HepG2 (cell line): ENCODE measurements around the gene IZUMO4. TPM values are rescaled to one million over a fixed set of nuclear protein-coding genes. Genes with fewer than 3 reads are reported as not detected.

Experiments used
- ATAC-seq: fragments of 200-7000 bp; cut with Tn5 transposase; 3 replicates; pipeline ENCODE4 v1.9.1; 2020; ENCODE audit warnings: mild to moderate bottlenecking, moderate library complexity
- BruUV-seq: library from RNA; stranded (reverse); fragments of 400-500 nt; replicated peaks from 2 replicates; lab custom pipeline; 2021; lab: Mats Ljungman, UMichigan
- CTCF ChIA-PET: fragments of 300-600 bp; formaldehyde crosslinking; extraction: SDS; loops from one replicate; lab custom pipeline; 2021; ENCODE audit warnings: low total read pairs, inconsistent platforms, low intra/inter-chr PET ratio; lab: Yijun Ruan, JAX
- POLR2A ChIA-PET: fragments of 350-600 bp; sonication (Branson Sonifier 250); formaldehyde crosslinking; loops from one replicate; lab custom pipeline; 2020; ENCODE audit warnings: antibody characterized with exemption, inconsistent platforms; lab: Yijun Ruan, JAX
- DNase-seq: peaks from one replicate; pipeline ENCODE4 v3.0.0-alpha.2; 2015; ENCODE audit warnings: low spot score
- FAIRE-seq: peaks from 3 replicates; lab custom pipeline; 2011; peaks lifted over from hg19 to GRCh38; lab: Jason Lieb, UNC
- H2AFZ ChIP-seq: one replicate; pipeline ENCODE4 v1.6.1; 2011; ENCODE audit warnings: low read length, inconsistent platforms
- H3K27ac ChIP-seq: fragments of 300-600 bp; 3 replicates; pipeline ENCODE4 v1.8.0; 2011; ENCODE audit warnings: mixed run types, mild to moderate bottlenecking, mixed read lengths, low read length, inconsistent platforms; ENCODE audit not compliant: insufficient read depth; ENCODE audit errors: extremely low read length
- H3K27me3 ChIP-seq, 2 experiments: fragments of 200-600 bp in 1 of 2; 2 replicates in 1 of 2; 3 replicates in 1 of 2; pipeline versions ENCODE4 v1.6.0 to v1.8.0; 2011; ENCODE audit warnings: low read length in 2 of 2, mild to moderate bottlenecking in 2 of 2, moderate library complexity in 2 of 2, inconsistent platforms in 1 of 2; ENCODE audit not compliant: insufficient read depth in 2 of 2, control insufficient read depth in 1 of 2
- H3K36me3 ChIP-seq, 2 experiments: fragments of 200-600 bp in 1 of 2; replicated peaks in 1 of 2; 2 replicates in 1 of 2; 3 replicates in 1 of 2; pipeline versions ENCODE4 v1.5.1 to v1.8.0; 2011; ENCODE audit warnings: low read length in 2 of 2, inconsistent platforms in 1 of 2; ENCODE audit not compliant: insufficient read depth in 2 of 2, control insufficient read depth in 1 of 2
- H3K4me1 ChIP-seq: 2 replicates; pipeline ENCODE4 v1.5.1; 2012; ENCODE audit warnings: low read length, inconsistent platforms; ENCODE audit not compliant: insufficient read depth
- H3K4me2 ChIP-seq: 2 replicates; pipeline ENCODE4 v1.6.0; 2011; ENCODE audit warnings: low read depth, low read length, inconsistent platforms
- H3K4me3 ChIP-seq, 3 experiments: fragments of 200-600 bp in 1 of 3; sonication (generic), shearing (Covaris generic) in 1 of 3; replicated peaks in 1 of 3; 2 replicates each; pipeline ENCODE4 v1.5.1; 2011 to 2016; ENCODE audit warnings: low read length in 3 of 3, inconsistent platforms in 2 of 3, low read depth in 2 of 3, mild to moderate bottlenecking in 2 of 3, control low read depth in 1 of 3, mixed read lengths in 1 of 3; ENCODE audit not compliant: insufficient read depth in 1 of 3
- H3K79me2 ChIP-seq: one replicate; pipeline ENCODE4 v1.6.1; 2011; ENCODE audit warnings: low read length, inconsistent platforms; ENCODE audit not compliant: insufficient read depth
- H3K9ac ChIP-seq: 2 replicates; pipeline ENCODE4 v1.6.0; 2011; ENCODE audit warnings: mild to moderate bottlenecking, low read depth, low read length, inconsistent platforms; ENCODE audit not compliant: insufficient read depth
- H3K9me3 ChIP-seq: 2 replicates; pipeline ENCODE4 v1.5.1; 2012; ENCODE audit warnings: mild to moderate bottlenecking, low read length
- H4K20me1 ChIP-seq: 2 replicates; pipeline ENCODE4 v1.6.0; 2011; ENCODE audit warnings: inconsistent platforms, mild to moderate bottlenecking, low read length, moderate library complexity; ENCODE audit not compliant: insufficient read depth
- ELF3 ChIP-seq: IDR thresholded peaks from 2 replicates; pipeline ENCODE4 v1.6.1; 2016; ENCODE audit warnings: missing genetic modification reagents, missing compliant biosample characterization
- NFE2 ChIP-seq: sonication (generic); formaldehyde crosslinking; IDR thresholded peaks from 2 replicates; pipeline ENCODE4 v1.4.0; 2020; ENCODE audit warnings: missing genetic modification reagents
- PRMT3 ChIP-seq: sonication (generic); formaldehyde crosslinking; IDR thresholded peaks from 2 replicates; pipeline ENCODE4 v1.8.1; 2022; ENCODE audit warnings: low read depth, mild to moderate bottlenecking, moderate library complexity, missing genetic modification reagents, borderline replicate concordance
- RBAK ChIP-seq: sonication (generic); formaldehyde crosslinking; IDR thresholded peaks from 2 replicates; pipeline ENCODE4 v1.5.1; 2020; ENCODE audit warnings: mild to moderate bottlenecking, missing genetic modification reagents
- SPEN ChIP-seq: sonication (generic); formaldehyde crosslinking; IDR thresholded peaks from 2 replicates; pipeline ENCODE4 v1.5.1; 2020; ENCODE audit warnings: low read depth, mild to moderate bottlenecking, missing genetic modification reagents
- ZBTB33 ChIP-seq: sonication (generic); formaldehyde crosslinking; IDR thresholded peaks from 2 replicates; pipeline ENCODE4 v1.4.0; 2020; ENCODE audit warnings: missing genetic modification reagents
- ZFY ChIP-seq: sonication (generic); formaldehyde crosslinking; IDR thresholded peaks from 2 replicates; pipeline ENCODE4 v1.4.0; 2020; ENCODE audit warnings: missing genetic modification reagents
- ZNF235 ChIP-seq: sonication (generic); formaldehyde crosslinking; IDR thresholded peaks from 2 replicates; pipeline ENCODE4 v1.8.1; 2023; ENCODE audit warnings: mild to moderate bottlenecking, missing genetic modification reagents, borderline replicate concordance
- ZNF780A ChIP-seq: sonication (generic); formaldehyde crosslinking; IDR thresholded peaks from 2 replicates; pipeline ENCODE4 v1.8.0; 2022; ENCODE audit warnings: mild to moderate bottlenecking, missing genetic modification reagents, moderate library complexity
- ZNF878 ChIP-seq: sonication (generic); formaldehyde crosslinking; IDR thresholded peaks from 2 replicates; pipeline ENCODE4 v1.8.1; 2023; ENCODE audit warnings: mild to moderate bottlenecking, missing genetic modification reagents, moderate library complexity
- WGBS: methylation state at CpG from one replicate; pipeline ENCODE4 v1.1.6; 2017; ENCODE audit warnings: low lambda C conversion rate; 5-methylcytosine and 5-hydroxymethylcytosine counted together
- in situ Hi-C: cut with HindIII; loops from 2 replicates; pipeline ENCODE4 v1.10.0; 2017; ENCODE audit warnings: low pct_unique_long_range_greater_than_20kb; ENCODE audit not compliant: extremely low pct_ligation_motif_present
- intact Hi-C: fragments of 100-400 bp; cut with micrococcal nuclease; formaldehyde crosslinking; loops from one replicate; pipeline ENCODE4 v1.10.0; 2022; ENCODE audit not compliant: unreplicated experiment
- polyA plus RNA-seq, 8 experiments: library from polyadenylated mRNA; depleted of rRNA in 3 of 8; stranded (reverse) in 7 of 8; unstranded in 1 of 8; fragments of >200 nt; fragmentation: Illumina TruSeq in 4 of 8; extraction: Trizol in 4 of 8; gene quantifications; 2 replicates each; pipeline versions ENCODE4 v1.2.1 to v1.2.3, GENCODE V29; 2011 to 2016; ENCODE audit warnings: low read depth in 4 of 8, missing spikeins in 1 of 8, mixed read lengths in 1 of 8; ENCODE audit not compliant: insufficient read depth in 1 of 8
- total RNA-seq, 5 experiments: library from RNA; depleted of rRNA; stranded (reverse); fragments of >200 nt; fragmentation: Illumina TruSeq; extraction: Trizol; gene quantifications; 2 replicates each; pipeline ENCODE4 v1.2.3, GENCODE V29; 2016; ENCODE audit warnings: low read depth in 1 of 5

The IZUMO4 gene
- total and polyA plus RNA-seq, 2 of the 13 experiments (the other 11 are each of a cell fraction or from before 2014, with no cell fraction given): 0.77 to 3.9 TPM

GRCh38 chr19:2057484-2058469 lies 38.9 kb upstream of the IZUMO4 start (continued):
- TF ChIP-seq ZBTB33 (CRISPR knock-in tag): 0 out of 2 replicates have a peak, but pooled peaks have one; percentile 5
- TF ChIP-seq ZFY (CRISPR knock-in tag): peak; percentile 15; the same call in 1 of the 2 replicates
- no peak for TF ChIP-seq NFE2 (CRISPR knock-in tag)
- TF ChIP-seq ZNF780A (CRISPR knock-in tag): no peak

GRCh38 chr19:2058570-2059421 lies 37.9 kb upstream of the IZUMO4 start:
- DNase-seq: no peak
- Histone ChIP-seq H4K20me1 (no peaks in the 10 kb centered on the region), H3K4me3 (peak overlapping the region; percentile 61 to 86 (median 76); a peak in 5 of 6 replicates), H3K36me3 (no peaks in the 10 kb centered on the region), H3K79me2 (no peaks in the 10 kb centered on the region), H2AFZ (no peak overlapping the region), H3K4me1 (peaks cover 78% of the 10 kb centered on the region), H3K9ac (peak overlapping the region; percentile 95), H3K27me3 (no peaks in the 10 kb centered on the region; a peak in 1 of 5 replicates), H3K4me2 (peak overlapping the region; percentile 97), H3K9me3 (no peaks in the 10 kb centered on the region), H3K27ac (peak overlapping the region; percentile 100)
- 87% methylated on average over 27 of the region's 27 CpGs for WGBS
- ChIA-PET POLR2A (interaction anchor here (0.6 to 3.8 kb wide), 7 partner anchors 7 to 40 kb away, joined by 3 to 40 read pairs (median 4); partner anchors contain the start of gene MKNK2), CTCF (no interaction called here)
- BruUV-seq: no TSS peak
- ATAC-seq: no peak
- in situ Hi-C loops: no loop called here
- FAIRE-seq: no peak
- no peak for TF ChIP-seq SPEN (CRISPR knock-in tag)
- peak; percentile 10; the same call in 1 of the 2 replicates for TF ChIP-seq ZNF878
- no peak for TF ChIP-seq ZNF235 (CRISPR knock-in tag)
- TF ChIP-seq ELF3: no peak
- TF ChIP-seq PRMT3 (CRISPR knock-in tag): 0 out of 2 replicates have a peak, but pooled peaks have one; percentile 21
- no peak for TF ChIP-seq RBAK (CRISPR knock-in tag)
- intact Hi-C loops: no loop called here
